ENCODE data around the gene CEP55. TPM values are rescaled to one million over a fixed set of nuclear protein-coding genes. Genes with fewer than 3 reads are reported as not detected.

CEP55 gene
- total and polyA plus RNA-seq, 2 of the 8 experiments (the other 6 are each of a cell fraction or from before 2014, with no cell fraction given), result 7.0 to 19.6 TPM

- FAIRE-seq (no peak), DNase-seq (ENCODE audit: low read depth in 1 of 2, low spot score in 2 of 2) (no peak)
- 79% methylated on average over 3 of the region's 3 CpGs; no CpG with 5 or more reads in 1 of the 2 experiments for WGBS, 2 experiments (ENCODE audit: extremely low coverage in 1 of 2, insufficient coverage in 1 of 2, insufficient read length in 1 of 2, insufficient replicate concordance in 2 of 2, low coverage in 1 of 2, low lambda C conversion rate in 2 of 2, missing lambda C conversion rate in 1 of 2)
- Histone ChIP-seq H2BK120ac (replicated peaks; ENCODE audit: low read depth, low read length) (no peak overlapping the region), H2BK12ac (ENCODE audit: low read depth, low read length) (no peak overlapping the region), H4K5ac (ENCODE audit: insufficient read length, low read depth, low read length) (no peak overlapping the region), H3K18ac (ENCODE audit: extremely low read depth, low read length) (no peak overlapping the region), H2AK5ac (ENCODE audit: low read depth, low read length) (no peak overlapping the region), H3K36me3 (ENCODE audit: control insufficient read depth in 2 of 4, insufficient read depth in 4 of 4, low read length in 3 of 4) (no peaks in the 10 kb centered on the region), H3K23me2 (ENCODE audit: low read depth, low read length) (peaks cover 9% of the 10 kb centered on the region; the same call in 1 of the 2 replicates), H3K23ac (ENCODE audit: insufficient read length) (no peak overlapping the region), H4K8ac (ENCODE audit: extremely low read depth, insufficient read depth, low read length) (no peak overlapping the region), H3K79me1 (ENCODE audit: low read depth, low read length) (no peaks in the 10 kb centered on the region), H2BK5ac (ENCODE audit: low read depth, low read length) (no peak overlapping the region), H3K4me2 (ENCODE audit: insufficient read depth in 1 of 2, low read depth in 2 of 2, low read length in 2 of 2) (no peak overlapping the region), H3K9ac (replicated peaks in 1 of 4; ENCODE audit: extremely low read depth in 1 of 4, low read depth in 3 of 4, low read length in 3 of 4) (no peak overlapping the region), H2AFZ (ENCODE audit: low read length) (peak overlapping the region; percentile 57; the same call in 1 of the 2 replicates), H3K9me3 (ENCODE audit: insufficient read depth in 2 of 2, low read depth in 1 of 2, low read length in 1 of 2) (no peaks in the 10 kb centered on the region), H3K4ac (replicated peaks; ENCODE audit: insufficient read length, low read depth, low read length) (no peak overlapping the region), H3K27ac (ENCODE audit: low read depth, low read length) (no peak overlapping the region), H3K27me3 (replicated peaks in 1 of 4; ENCODE audit: control insufficient read depth in 3 of 4, extremely low read depth in 1 of 4, insufficient read depth in 3 of 4, low read length in 3 of 4) (peaks cover 0 to 2% (median 0%) of the 10 kb centered on the region in 4 experiments; a peak in 2 of 7 replicates), H3K4me1 (replicated peaks in 1 of 4; ENCODE audit: control insufficient read depth in 3 of 4, insufficient read depth in 4 of 4, low read length in 3 of 4) (no peaks in the 10 kb centered on the region; a peak in 1 of 7 replicates), H4K20me1 (replicated peaks in 1 of 2; ENCODE audit: control insufficient read depth in 1 of 2, insufficient read depth in 2 of 2, low read length in 2 of 2) (no peaks in the 10 kb centered on the region), H2BK20ac (ENCODE audit: low read length) (no peak overlapping the region), H3K4me3 (ENCODE audit: extremely low read depth in 1 of 4, insufficient read depth in 2 of 4, low read depth in 3 of 4, low read length in 4 of 4) (no peak overlapping the region), H3K56ac (replicated peaks; ENCODE audit: insufficient read length, low read depth, low read length) (no peak overlapping the region), H4K91ac (replicated peaks; ENCODE audit: insufficient read length, low read length) (no peak overlapping the region), H3K79me2 (ENCODE audit: control insufficient read depth in 1 of 2, insufficient read depth in 2 of 2, low read length in 2 of 2) (0 out of 4 replicates have a peak, but pooled peaks cover 0 to 2% of the 10 kb centered on the region in 2 experiments), H2BK15ac (ENCODE audit: low read length) (no peak overlapping the region), H3K14ac (ENCODE audit: insufficient read length) (no peak overlapping the region)
- ChIA-PET POLR2A (ENCODE audit: partially characterized antibody) (no interaction called here), CTCF (ENCODE audit: partially characterized antibody) (interaction anchor here (1.3 to 16.5 kb wide), 4 partner anchors 10 to 136 kb away, joined by 4 to 513 read pairs (median 102); no protein-coding TSS in a partner anchor)
- TF ChIP-seq, protein P1, sequence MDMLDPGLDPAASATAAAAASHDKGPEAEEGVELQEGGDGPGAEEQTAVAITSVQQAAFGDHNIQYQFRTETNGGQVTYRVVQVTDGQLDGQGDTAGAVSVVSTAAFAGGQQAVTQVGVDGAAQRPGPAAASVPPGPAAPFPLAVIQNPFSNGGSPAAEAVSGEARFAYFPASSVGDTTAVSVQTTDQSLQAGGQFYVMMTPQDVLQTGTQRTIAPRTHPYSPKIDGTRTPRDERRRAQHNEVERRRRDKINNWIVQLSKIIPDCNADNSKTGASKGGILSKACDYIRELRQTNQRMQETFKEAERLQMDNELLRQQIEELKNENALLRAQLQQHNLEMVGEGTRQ (IDR thresholded peaks at IDR 0.05; ENCODE audit: low read length), result no peak
- TF ChIP-seq SP1 (IDR thresholded peaks at IDR 0.05; ENCODE audit: low read depth, low read length), result no peak
- no peak for TF ChIP-seq RXRA (IDR thresholded peaks at IDR 0.05; ENCODE audit: insufficient read depth, low read depth, low read length)
- no peak for TF ChIP-seq CHD1 (IDR thresholded peaks at IDR 0.05; ENCODE audit: low read depth, low read length)
- no peak for TF ChIP-seq SP4 (IDR thresholded peaks at IDR 0.05; ENCODE audit: low read length)
- no peak for TF ChIP-seq SP2 (IDR thresholded peaks at IDR 0.05; ENCODE audit: low read length)
Observed at GRCh38 chr10:93493162-93493561, 3.2 kb upstream of the CEP55 start.

Measured in H1 (cell line).